Naive thymus-derived CD4-positive, alpha-beta T cell (primary cell): ENCODE data around the gene TREML2. TPM values are rescaled to one million over a fixed set of nuclear protein-coding genes. Genes with fewer than 3 reads are reported as not detected.

ENCODE experiments used
- polyA plus RNA-seq, 2 donors: library from polyadenylated mRNA; unstranded; fragments of 300-500 nt; fragmentation: Illumina TruSeq; gene quantifications; one replicate each; pipeline ENCODE4 v1.2.3, GENCODE V29; 2021
- total RNA-seq, 6 experiments: library from RNA in 5 of 6; stranded (reverse) in 5 of 6; gene quantifications; 1 replicate in 5 of 6; 2 replicates in 1 of 6; pipeline ENCODE4 v1.2.3 and lab custom pipeline; 2021 to 2026

Gene TREML2
- total and polyA plus RNA-seq, 7 experiments from 2014 or later, result 0.54 to 19.8 (median 3.7) TPM

Other genes starting within 250 kb of the TREML2 start
- gene UNC5CL, start 161.9 kb downstream of the TREML2 start, total RNA-seq, result 1 to 10 TPM; 2.2 to 7.2 (median 4.3) TPM
- gene UNC5CL, start 161.9 kb downstream of the TREML2 start, polyA plus RNA-seq, result under 1 TPM; 0.24 to 0.98 TPM
- not detected for gene TSPO2, start 158.7 kb downstream of the TREML2 start, total RNA-seq
- gene TSPO2, start 158.7 kb downstream of the TREML2 start, polyA plus RNA-seq, result not detected
- gene APOBEC2, start 147.9 kb downstream of the TREML2 start, total RNA-seq, result not detected
- gene APOBEC2, start 147.9 kb downstream of the TREML2 start, polyA plus RNA-seq, result under 1 TPM; 0.25 to 0.83 TPM
- gene OARD1, start 128.8 kb downstream of the TREML2 start, total RNA-seq, result 10 to 100 TPM; 31.1 to 55.8 (median 39.9) TPM
- gene OARD1, start 128.8 kb downstream of the TREML2 start, polyA plus RNA-seq, result 10 to 100 TPM; 44.6 to 55.8 TPM
- 10 to 100 TPM; 31.6 to 63.3 (median 35.9) TPM for gene NFYA, start 128.2 kb downstream of the TREML2 start, total RNA-seq
- 10 to 100 TPM; 18.6 to 37.8 TPM for gene NFYA, start 128.2 kb downstream of the TREML2 start, polyA plus RNA-seq
- 1 to 10 TPM in 1 of 5 experiments, not detected in 4; 3.2 TPM for gene TREML1, start 46.8 kb downstream of the TREML2 start, total RNA-seq
- gene TREML1, start 46.8 kb downstream of the TREML2 start, polyA plus RNA-seq, result not detected
- 1 to 10 TPM in 2 of 5 experiments, not detected in 3; 3.1 to 3.2 TPM for gene TREM2, start 38.0 kb downstream of the TREML2 start, total RNA-seq
- not detected for gene TREM2, start 38.0 kb downstream of the TREML2 start, polyA plus RNA-seq
- gene TREML4, start 27.2 kb upstream of the TREML2 start, total RNA-seq, result 1 to 10 TPM in 1 of 5 experiments, not detected in 4; 3.1 TPM
- not detected for gene TREML4, start 27.2 kb upstream of the TREML2 start, polyA plus RNA-seq
- 100 to 1,000 TPM in 1 of 5 experiments, 10 to 100 TPM in 1, not detected in 3; 15.9 to 251 TPM for gene TREM1, start 85.5 kb upstream of the TREML2 start, total RNA-seq
- gene TREM1, start 85.5 kb upstream of the TREML2 start, polyA plus RNA-seq, result not detected
- not detected for gene NCR2, start 134.5 kb upstream of the TREML2 start, total RNA-seq
- not detected for gene NCR2, start 134.5 kb upstream of the TREML2 start, polyA plus RNA-seq